SK-N-SH (cell line): ENCODE data around the gene MTA3.

ENCODE experiments used
- EP300 ChIP-seq, 2 experiments: IDR thresholded peaks; 2 replicates each; pipeline versions ENCODE4 v1.4.0 to v1.6.1; 2012; ENCODE audit warnings: borderline replicate concordance in 1 of 2, low read depth in 1 of 2, low read length in 1 of 2
- MEF2A ChIP-seq: IDR thresholded peaks from 2 replicates; pipeline ENCODE4 v1.4.0; 2012; ENCODE audit warnings: low read depth, borderline replicate concordance
- RCOR1 ChIP-seq: fragments of 150-350 bp; IDR thresholded peaks from 2 replicates; pipeline ENCODE4 v1.6.1; 2017; ENCODE audit warnings: antibody characterized with exemption, low read length
- TAF1 ChIP-seq: IDR thresholded peaks from 2 replicates; pipeline ENCODE4 v1.6.1; 2012; ENCODE audit warnings: low read depth, mild to moderate bottlenecking, low read length, moderate library complexity, borderline replicate concordance
- TCF12 ChIP-seq: IDR thresholded peaks from 2 replicates; pipeline ENCODE4 v1.4.0; 2012
- TF ChIP-seq, protein P1 (sequence below): fragments of 200-600 bp; sonication (generic); IDR thresholded peaks from 2 replicates; pipeline ENCODE4 v1.6.1; 2017; ENCODE audit warnings: antibody characterized with exemption, mild to moderate bottlenecking, moderate library complexity

DNA sequence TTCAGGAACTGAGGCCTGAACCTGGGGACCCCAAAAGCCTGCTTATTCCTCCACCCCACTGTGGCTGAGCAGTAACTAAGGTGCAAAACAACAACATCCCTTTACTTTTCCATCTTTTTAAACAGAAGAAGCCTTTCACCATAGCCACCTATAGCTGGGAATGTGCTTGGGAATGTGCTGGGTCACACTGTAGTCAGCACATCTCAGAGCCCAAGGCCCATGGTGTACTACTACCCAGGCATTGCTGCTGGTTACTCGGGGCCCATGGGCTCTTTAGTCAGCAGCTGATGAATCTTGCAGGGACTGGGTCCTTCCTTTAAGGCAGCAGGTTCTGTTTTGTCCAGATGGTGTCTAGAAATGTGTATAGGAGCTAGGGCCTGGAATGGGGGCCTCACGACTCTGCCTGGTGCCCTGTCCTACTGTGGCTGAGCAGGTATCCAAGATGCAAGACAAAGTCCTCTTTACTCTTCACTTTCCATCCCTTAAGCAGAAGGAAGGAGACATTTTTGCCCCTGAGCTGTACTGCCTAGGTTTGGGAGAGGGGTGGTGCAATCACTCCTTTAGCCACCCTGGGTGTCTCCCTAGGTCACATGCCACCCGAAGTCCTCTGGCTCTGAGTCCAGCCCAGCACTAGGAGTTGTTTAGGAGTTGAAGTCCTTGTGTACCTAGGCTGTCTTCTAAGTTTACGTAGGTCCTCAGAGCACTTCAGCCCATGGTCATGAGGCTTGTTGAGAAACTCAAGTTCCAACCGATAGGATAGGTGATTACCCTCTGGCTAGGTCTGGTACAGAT, 125.5 kb downstream of the MTA3 start:
- TF ChIP-seq, protein P1, sequence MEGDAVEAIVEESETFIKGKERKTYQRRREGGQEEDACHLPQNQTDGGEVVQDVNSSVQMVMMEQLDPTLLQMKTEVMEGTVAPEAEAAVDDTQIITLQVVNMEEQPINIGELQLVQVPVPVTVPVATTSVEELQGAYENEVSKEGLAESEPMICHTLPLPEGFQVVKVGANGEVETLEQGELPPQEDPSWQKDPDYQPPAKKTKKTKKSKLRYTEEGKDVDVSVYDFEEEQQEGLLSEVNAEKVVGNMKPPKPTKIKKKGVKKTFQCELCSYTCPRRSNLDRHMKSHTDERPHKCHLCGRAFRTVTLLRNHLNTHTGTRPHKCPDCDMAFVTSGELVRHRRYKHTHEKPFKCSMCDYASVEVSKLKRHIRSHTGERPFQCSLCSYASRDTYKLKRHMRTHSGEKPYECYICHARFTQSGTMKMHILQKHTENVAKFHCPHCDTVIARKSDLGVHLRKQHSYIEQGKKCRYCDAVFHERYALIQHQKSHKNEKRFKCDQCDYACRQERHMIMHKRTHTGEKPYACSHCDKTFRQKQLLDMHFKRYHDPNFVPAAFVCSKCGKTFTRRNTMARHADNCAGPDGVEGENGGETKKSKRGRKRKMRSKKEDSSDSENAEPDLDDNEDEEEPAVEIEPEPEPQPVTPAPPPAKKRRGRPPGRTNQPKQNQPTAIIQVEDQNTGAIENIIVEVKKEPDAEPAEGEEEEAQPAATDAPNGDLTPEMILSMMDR, result no peak
- TF ChIP-seq TAF1 (no peak), RCOR1 (no peak), EP300 (IDR thresholded peaks at IDR 0.05; ENCODE audit: borderline replicate concordance in 1 of 2, low read depth in 1 of 2, low read length in 1 of 2) (no peak), TCF12 (no peak), MEF2A (no peak)
